HUDEP-2 (cell line): Measurements from ENCODE around the gene PDLIM1.

Source experiments
- DNase-seq, 76 experiments: peaks; one replicate each; lab custom pipeline; 2025; ENCODE audit not compliant: unreplicated experiment in 76 of 76; lab: John Stamatoyannopoulos, UW

Gene PDLIM1

DNA sequence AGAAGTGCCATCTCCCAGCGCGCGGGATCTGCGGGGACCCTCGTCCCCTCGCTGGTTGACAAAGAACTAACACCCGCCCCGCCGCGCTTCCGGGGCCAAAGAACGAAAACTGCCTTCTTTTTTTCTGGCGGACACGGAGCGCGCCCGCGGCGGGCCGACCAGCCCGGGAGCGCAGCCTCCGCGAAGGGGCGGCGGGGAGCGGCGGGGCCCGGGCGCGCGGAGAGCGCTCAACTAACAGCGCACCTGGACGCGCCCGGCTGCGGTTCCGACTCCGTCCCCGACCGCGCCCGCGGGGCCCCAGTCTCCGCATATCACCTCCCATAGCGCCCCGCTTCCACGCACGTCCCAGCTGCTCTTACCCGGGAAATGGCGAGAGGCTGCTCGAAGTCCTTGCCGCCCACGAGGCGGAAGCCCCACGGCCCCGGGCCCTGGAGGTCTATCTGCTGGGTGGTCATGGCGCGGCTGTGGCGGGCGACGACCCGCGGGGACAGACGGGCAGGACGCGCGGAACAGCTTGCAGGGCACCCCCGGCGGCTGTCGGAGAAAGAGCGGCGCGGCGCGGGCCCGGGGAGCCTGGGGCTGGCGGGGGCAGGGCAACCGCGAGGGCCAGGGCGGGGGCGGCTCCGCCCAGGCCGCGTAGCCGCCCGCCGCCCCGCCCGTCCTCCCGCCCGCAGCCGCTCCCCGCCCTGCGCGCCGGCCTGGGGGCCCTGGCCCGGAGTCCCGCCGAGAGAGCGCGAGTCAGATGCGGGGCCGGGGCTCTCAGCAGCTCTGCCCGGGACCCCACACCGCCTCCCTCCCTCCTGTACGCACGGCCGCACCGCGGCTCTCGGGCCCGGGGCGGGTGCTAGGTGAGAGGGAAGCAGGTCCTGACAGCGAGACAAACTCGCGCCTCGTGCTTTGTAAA lies at the start of gene PDLIM1:
Gene PDLIM1 (minus strand): TSS at position 543 of the 904 bp plus-strand sequence. CDS start 88 bp downstream, at position 455.
- DNase-seq: peak in 67 of 76 experiments; percentile 3 to 81 (median 56)

DNA sequence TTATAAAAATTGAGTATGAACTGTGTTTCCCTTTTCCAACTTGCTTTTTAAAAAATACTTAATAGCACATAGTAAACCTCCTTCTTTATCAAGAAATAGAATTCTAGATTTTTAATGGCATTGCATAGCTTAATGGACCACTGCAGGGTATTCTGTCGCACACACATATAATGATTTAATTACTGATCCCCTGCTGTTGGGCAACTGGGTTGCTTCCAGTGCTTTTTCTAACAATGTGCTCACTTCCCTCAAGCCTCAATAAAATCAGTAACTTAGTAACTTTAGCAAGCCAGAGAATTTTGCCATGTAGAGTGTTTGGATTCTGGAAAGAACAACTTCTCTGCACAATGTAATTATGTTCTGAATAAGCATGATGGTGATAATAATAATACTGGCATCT lies 49.1 kb upstream of the PDLIM1 start:
- DNase-seq: no peak

- peak in 1 of 76 experiments; percentile 2 for DNase-seq
Observed at GRCh38 chr10:95337423-95338160, 46.8 kb upstream of the PDLIM1 start.

DNA sequence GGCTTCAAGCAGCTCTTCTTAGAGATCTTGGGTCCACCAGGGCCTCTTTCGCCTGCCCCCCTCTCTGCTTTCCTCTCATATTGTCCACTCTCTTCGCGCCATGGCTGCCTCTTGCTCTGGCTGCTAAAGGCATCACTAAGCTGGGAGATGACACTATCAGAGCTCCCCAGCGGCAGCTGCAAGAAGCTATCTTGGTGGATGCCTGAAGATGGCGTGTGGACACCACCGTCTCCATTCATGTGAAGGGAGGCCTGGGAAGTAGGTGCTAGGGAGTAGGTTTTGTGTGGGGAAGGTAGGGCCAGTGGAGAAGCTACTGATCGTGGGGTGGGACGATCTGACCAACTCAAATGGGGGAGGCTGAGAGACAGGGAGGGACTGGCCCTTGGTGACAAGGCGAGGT lies 45.9 kb upstream of the PDLIM1 start:
- DNase-seq: no peak

DNA sequence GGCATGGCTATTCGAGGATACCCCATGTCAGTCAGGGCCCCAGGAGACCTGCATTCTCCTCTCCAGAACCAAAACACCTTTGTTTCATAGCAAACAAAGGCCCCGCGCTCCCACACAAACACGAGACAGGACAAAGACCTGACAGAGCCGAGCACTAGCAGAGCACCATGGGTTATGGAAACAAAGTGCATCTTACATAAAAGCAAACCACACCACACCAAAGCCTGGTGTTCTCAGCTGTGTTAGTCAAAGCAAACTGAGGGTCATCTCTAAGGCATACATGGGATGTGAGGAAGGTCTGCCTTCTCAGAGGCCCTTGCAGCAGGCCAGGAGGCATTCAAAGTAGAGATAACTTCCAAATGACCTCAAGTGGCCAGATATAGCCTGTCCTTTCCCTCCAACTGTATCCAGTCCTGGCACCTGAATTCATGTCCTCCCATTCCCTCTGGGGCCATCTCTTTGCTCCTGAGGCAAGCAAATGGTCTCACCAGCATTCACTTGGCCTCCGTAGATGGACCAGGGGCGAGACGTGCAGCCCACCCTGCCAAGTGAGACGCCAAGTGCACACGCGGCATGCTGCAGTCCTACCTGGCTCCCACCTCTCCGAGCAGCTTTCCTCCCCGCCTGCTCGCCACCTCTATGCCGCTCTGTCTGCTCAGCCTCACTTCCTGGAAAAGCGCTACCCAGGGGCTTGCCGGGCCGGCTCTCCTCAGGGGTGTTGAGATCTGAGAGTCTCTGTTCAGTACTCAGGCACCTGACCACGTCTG lies 45.3 kb upstream of the PDLIM1 start:
- DNase-seq: no peak

- no peak for DNase-seq
Observed at GRCh38 chr10:95334805-95335144, 44.0 kb upstream of the PDLIM1 start.

DNA sequence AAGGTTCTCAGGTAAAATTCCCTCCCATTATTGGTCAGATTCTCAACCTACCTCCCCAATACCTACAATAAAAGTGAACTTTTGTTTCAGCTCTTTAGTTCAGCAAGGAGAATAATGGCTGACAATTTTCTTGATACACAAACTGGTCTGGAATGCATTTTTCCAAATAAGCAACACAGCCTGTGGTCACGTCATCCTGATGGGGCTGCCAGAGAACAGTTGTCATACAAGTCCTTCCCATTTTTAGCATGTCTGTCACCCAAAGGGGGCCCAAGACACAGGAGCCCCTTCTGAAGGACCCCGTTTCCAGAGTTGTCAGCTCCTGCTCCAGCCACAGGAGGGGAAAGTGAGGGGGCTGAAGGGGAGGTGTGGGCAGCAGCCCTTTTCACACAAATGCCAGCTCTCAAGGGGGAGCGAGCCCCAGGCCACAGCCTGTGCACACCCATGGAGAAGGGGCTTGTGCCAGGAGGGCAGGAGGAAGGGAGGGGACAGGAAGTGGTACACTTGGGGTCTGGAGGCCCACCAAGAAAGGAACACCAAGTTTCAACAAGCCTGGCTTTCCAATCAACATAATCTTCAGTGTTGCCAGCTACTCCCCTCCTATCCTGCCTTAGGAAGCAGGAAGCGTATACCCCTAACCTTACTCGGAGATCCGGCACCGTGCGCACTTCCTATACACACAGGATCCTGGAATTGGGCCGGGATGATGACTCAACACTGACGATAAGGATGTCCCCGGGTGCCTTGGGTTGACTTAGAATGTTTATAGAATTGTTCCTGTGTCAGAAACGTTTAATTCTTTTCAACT lies 43.4 kb upstream of the PDLIM1 start:
- no peak for DNase-seq

GRCh38 chr10:95332666-95333249 lies 42.0 kb upstream of the PDLIM1 start:
- DNase-seq: no peak

DNA sequence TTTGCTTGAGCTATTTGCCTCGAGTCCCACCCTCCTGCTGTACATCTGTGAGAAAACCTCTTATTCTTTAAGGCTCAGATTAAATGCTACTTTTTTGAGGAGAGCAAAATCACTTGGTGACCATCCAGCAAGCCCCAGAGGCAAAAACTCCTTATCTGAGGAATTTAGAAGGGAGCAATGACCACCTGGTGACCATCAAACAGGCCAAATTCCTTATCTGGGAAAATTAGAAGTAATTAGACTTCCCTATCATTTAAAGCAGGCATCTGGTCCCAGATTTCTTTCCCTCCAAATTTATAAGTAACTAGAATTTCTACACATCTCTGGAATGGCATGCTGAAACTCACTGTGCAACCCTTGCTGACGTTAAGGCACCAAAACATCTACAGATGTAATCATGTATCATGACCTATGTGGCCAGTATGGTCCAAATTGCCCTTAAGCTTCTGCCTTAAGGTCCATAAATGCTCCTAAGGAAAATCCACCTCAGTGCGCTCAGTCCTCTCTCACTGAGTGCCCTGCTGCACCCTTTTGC lies 40.9 kb upstream of the PDLIM1 start:
- DNase-seq: no peak

DNA sequence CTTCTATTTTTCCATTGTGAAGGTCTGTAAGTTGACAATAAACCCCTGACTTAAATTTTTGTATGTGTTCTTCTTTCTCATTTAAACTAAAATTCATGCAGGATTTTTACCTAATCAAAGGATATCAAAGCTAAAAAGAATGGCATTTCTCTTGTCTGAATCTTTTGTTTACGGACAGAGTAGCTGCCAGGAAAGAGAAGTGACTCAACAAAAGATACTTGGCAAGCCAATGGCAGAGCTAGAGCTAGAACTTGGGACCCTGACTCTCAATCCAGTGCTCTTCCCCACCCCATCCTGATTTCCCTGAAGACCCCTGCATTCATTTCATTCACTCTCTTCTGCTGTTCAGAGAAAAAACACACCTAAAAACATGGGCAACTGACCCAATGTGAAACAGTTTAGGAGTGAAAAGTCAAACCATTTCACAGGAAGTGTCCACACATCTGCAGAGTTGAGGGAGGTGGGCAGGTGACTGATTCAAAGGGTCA lies 40.2 kb upstream of the PDLIM1 start:
- no peak for DNase-seq

DNA sequence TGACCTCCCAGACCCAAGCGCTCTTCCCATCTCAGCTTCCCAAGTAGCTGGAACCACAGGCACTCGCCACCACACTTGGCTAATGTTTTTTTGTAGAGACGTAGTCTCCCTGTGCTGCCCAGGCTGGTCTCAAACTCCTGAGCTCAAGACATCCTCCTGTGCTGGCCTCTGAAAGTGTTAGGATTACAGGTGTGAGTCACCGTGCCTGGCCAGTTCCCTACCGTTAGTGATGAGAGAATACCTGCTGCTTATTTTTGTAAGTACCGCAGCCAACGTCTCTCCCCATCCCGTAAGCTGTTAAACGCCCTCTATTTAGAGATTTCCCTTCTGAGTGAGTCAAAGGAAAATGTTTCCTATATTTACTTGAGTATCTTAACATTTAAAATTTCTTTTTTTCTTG lies 38.5 kb upstream of the PDLIM1 start:
- no peak for DNase-seq

DNA sequence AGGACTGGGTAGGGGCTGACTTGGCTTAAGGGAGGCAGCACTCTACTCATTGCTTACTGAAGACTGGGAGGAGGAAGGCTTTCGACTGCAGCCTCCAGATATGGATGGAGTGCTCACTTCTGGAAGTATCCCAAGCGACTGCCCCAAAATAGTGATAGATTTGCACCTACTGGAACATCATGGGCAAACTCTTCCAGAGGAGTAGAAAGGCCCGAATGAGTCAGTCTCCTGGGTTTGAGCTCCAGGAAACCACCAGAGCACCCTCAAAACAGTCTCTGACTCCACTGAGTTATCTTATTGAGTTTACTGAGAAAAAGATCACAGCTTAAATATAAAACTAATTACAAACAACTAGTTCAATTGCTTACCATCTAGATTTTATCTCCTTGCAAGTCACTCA lies 37.2 kb upstream of the PDLIM1 start:
- DNase-seq: no peak

- no peak for DNase-seq
Observed at GRCh38 chr10:95327367-95327766, 36.6 kb upstream of the PDLIM1 start.

GRCh38 chr10:95326396-95326795 lies 35.6 kb upstream of the PDLIM1 start:
- no peak for DNase-seq

DNA sequence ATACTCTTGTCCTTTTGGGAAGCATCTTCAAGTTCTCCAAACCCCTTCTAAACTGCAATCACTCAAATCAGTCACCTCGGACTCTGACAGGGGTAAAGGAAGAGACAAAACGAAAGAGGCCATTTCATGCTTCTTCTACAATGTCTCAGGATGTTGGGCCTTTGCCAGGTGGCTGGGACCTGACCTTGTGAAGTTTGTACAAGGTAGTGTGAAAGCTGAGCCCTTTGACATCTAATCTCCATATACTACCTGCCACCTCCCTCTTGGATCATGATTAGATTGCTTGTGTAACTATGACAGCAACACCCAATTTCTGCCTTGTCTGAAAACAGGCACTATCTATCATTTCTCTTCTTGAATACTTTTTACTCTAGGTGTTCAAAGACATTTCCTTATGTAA lies 35.1 kb upstream of the PDLIM1 start:
- no peak for DNase-seq

DNA sequence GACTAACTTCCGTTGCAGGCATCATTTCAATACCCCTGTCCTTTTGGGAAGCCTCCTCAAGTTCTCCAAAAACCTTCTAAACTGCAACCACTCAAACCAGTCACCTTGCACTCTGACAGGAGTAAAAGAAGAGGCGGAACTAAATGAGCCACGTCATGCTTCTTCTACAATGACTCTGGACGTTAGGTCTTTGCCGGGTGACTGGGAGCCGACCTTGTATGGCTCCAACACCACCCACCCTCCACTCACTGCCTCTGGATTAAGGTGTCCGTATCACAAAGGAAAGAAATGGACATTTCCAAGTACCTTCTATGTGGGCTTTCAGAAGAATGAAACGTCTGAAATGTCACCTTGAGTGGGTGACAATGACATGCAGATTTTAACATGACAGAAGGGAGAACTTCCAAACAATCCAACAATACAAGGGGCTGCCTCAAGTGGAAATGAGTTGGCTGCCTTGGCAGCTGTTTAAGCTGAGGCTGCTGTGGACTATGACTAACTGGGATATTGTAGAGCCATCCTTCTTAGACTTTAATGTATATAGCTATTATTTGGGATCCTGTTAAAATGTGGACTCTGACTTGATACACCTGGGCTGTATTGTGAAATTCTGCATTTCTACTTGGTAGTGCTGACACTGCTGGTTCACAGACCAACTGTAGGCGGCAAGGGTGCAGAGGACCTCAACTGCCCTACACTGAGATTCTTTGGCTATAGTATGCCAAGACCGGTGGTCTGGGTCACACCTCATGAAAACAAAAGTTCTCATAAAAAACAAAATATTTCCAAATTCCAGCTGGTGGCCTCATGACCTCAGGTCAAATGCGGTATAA lies 33.8 kb upstream of the PDLIM1 start:
- DNase-seq: no peak

DNA sequence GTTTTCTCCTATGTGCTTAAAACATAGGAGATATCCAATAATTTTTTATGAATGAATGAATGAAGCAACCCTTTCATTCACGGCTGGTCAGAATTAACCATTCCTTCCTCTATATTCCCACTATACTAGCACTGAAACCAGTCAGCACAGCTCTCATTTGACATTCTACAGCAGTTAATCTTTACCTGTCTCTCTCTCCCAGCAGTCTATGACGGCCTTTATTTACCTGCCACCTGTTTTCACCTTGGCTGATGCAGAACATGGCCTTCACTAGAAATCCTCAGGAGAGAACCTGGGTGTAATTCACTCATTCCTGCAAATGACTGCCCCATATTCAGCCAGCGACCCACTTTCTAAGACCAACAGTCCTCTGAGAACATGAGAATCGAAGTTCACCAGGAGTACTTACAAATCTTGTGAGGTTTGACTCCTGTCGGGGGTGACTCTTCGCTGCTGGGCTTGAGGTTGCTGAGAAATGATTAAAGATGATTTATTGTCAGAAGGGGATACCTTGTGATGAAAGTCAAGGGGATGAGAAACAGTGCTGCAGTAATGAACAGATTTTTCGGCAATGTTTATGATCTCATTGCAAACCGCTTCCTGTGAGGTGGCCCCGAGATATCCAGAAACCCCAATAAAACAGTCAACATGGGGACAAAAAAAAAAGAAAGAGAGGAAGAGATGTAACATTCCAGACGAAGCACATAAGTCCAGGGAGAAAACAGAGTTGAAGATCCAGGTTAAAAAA lies 30.9 kb upstream of the PDLIM1 start:
- no peak for DNase-seq

GRCh38 chr10:95319239-95319638 lies 28.4 kb upstream of the PDLIM1 start:
- DNase-seq: no peak
